SK-N-SH (cell line): Measurements from ENCODE around the gene MBD6.

ENCODE experiments used
- CTCF ChIP-seq: fragments of 200-600 bp; sonication (generic); IDR thresholded peaks from 2 replicates; pipeline ENCODE4 v1.6.1; 2017; ENCODE audit warnings: antibody characterized with exemption, mild to moderate bottlenecking, moderate library complexity
- EP300 ChIP-seq, 2 experiments: IDR thresholded peaks; 2 replicates each; pipeline versions ENCODE4 v1.4.0 to v1.6.1; 2012; ENCODE audit warnings: borderline replicate concordance in 1 of 2, low read depth in 1 of 2, low read length in 1 of 2
- EZH2phosphoT487 ChIP-seq: fragments of 200-600 bp; sonication (generic); IDR thresholded peaks from 2 replicates; pipeline ENCODE4 v1.6.1; 2017; ENCODE audit warnings: low read depth, mixed run types, mild to moderate bottlenecking, antibody characterized with exemption, moderate library complexity, borderline replicate concordance
- FOSL2 ChIP-seq: IDR thresholded peaks from 2 replicates; pipeline ENCODE4 v1.4.0; 2012; ENCODE audit warnings: low read depth, mild to moderate bottlenecking, moderate library complexity, borderline replicate concordance
- FOXM1 ChIP-seq: IDR thresholded peaks from 2 replicates; pipeline ENCODE4 v1.4.0; 2012; ENCODE audit warnings: low read depth, mild to moderate bottlenecking
- NRF1 ChIP-seq: IDR thresholded peaks from 2 replicates; pipeline ENCODE4 v1.6.1; 2012; ENCODE audit warnings: low read depth, mild to moderate bottlenecking, low read length
- RAD21 ChIP-seq: IDR thresholded peaks from 2 replicates; pipeline ENCODE4 v1.6.1; 2012; ENCODE audit warnings: mild to moderate bottlenecking, low read length
- SIN3A ChIP-seq: IDR thresholded peaks from 2 replicates; pipeline ENCODE4 v1.6.1; 2012; ENCODE audit warnings: low read depth, mild to moderate bottlenecking, low read length, moderate library complexity, borderline replicate concordance
- TAF1 ChIP-seq: IDR thresholded peaks from 2 replicates; pipeline ENCODE4 v1.6.1; 2012; ENCODE audit warnings: low read depth, mild to moderate bottlenecking, low read length, moderate library complexity, borderline replicate concordance
- TEAD4 ChIP-seq: IDR thresholded peaks from 2 replicates; pipeline ENCODE4 v1.4.0; 2012; ENCODE audit warnings: mild to moderate bottlenecking, borderline replicate concordance; ENCODE audit not compliant: insufficient read depth
- TF ChIP-seq, protein P1 (sequence below): fragments of 150-350 bp; IDR thresholded peaks from 2 replicates; pipeline ENCODE4 v1.6.1; 2017; ENCODE audit warnings: antibody characterized with exemption, low read length, low read depth, borderline replicate concordance
- TF ChIP-seq, protein P2 (sequence below): IDR thresholded peaks from 2 replicates; pipeline ENCODE4 v1.4.0; 2012; ENCODE audit warnings: low read depth

GRCh38 chr12:57479376-57480115 lies 43.1 kb upstream of the MBD6 start, which contains the start of gene ARHGAP9:
- TF ChIP-seq TAF1 (no peak), CTCF (no peak), EZH2phosphoT487 (no peak), SIN3A (no peak), FOSL2 (no peak), EP300 (IDR thresholded peaks at IDR 0.05; ENCODE audit: borderline replicate concordance in 1 of 2, low read depth in 1 of 2, low read length in 1 of 2) (no peak), TEAD4 (no peak), RAD21 (no peak), FOXM1 (no peak), NRF1 (no peak)
- TF ChIP-seq, protein P1, sequence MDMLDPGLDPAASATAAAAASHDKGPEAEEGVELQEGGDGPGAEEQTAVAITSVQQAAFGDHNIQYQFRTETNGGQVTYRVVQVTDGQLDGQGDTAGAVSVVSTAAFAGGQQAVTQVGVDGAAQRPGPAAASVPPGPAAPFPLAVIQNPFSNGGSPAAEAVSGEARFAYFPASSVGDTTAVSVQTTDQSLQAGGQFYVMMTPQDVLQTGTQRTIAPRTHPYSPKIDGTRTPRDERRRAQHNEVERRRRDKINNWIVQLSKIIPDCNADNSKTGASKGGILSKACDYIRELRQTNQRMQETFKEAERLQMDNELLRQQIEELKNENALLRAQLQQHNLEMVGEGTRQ, result no peak
- TF ChIP-seq, protein P2, sequence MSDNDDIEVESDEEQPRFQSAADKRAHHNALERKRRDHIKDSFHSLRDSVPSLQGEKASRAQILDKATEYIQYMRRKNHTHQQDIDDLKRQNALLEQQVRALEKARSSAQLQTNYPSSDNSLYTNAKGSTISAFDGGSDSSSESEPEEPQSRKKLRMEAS, result no peak
